HFFc6 (cell line): ENCODE measurements around the gene MBNL2. TPM values are rescaled to one million over a fixed set of nuclear protein-coding genes. Genes with fewer than 3 reads are reported as not detected.
A peak's percentile ranks its signal among the peaks of the same experiment; 100 is the strongest.

Experiments
- DNase-seq: peaks from one replicate; pipeline ENCODE4 v3.0.0-alpha.2; 2018
- H3K27ac Mint-ChIP-seq: 2 replicates; pipeline ENCODE4 v1.8.0; 2020; ENCODE audit warnings: mild to moderate bottlenecking, mixed read lengths
- H3K27me3 Mint-ChIP-seq: 2 replicates; pipeline ENCODE4 v1.8.0; 2021; ENCODE audit warnings: mild to moderate bottlenecking, moderate library complexity, mixed read lengths; ENCODE audit not compliant: insufficient read depth
- H3K36me3 Mint-ChIP-seq: 2 replicates; pipeline ENCODE4 v1.8.0; 2021; ENCODE audit warnings: low read depth, mixed read lengths
- H3K4me1 Mint-ChIP-seq: 2 replicates; pipeline ENCODE4 v1.8.0; 2020; ENCODE audit warnings: low read depth, mixed read lengths
- H3K4me3 Mint-ChIP-seq: 2 replicates; pipeline ENCODE4 v1.8.0; 2020; ENCODE audit warnings: mild to moderate bottlenecking, moderate library complexity, mixed read lengths
- H3K9me3 Mint-ChIP-seq: 2 replicates; pipeline ENCODE4 v1.8.0; 2020; ENCODE audit warnings: mild to moderate bottlenecking, mixed read lengths
- total RNA-seq, 6 experiments: library from RNA; stranded (reverse); fragmentation: NEBNext Ultra II Directional; extraction: Animal tissue kit (Norgen Biotek cat#: 25700); gene quantifications; 2 replicates in 1 of 6; 3 replicates in 5 of 6; pipeline ENCODE4 v1.2.3, GENCODE V29; 2021
- TF ChIP-seq, protein P1 (sequence below): fragments of 200-600 bp; sonication (generic); IDR thresholded peaks from 2 replicates; pipeline ENCODE4 v1.5.0; 2021; ENCODE audit warnings: antibody characterized with exemption, mild to moderate bottlenecking

The MBNL2 gene
- total RNA-seq, 6 experiments from 2014 or later: 78.5 to 138 (median 99.8) TPM

DNA sequence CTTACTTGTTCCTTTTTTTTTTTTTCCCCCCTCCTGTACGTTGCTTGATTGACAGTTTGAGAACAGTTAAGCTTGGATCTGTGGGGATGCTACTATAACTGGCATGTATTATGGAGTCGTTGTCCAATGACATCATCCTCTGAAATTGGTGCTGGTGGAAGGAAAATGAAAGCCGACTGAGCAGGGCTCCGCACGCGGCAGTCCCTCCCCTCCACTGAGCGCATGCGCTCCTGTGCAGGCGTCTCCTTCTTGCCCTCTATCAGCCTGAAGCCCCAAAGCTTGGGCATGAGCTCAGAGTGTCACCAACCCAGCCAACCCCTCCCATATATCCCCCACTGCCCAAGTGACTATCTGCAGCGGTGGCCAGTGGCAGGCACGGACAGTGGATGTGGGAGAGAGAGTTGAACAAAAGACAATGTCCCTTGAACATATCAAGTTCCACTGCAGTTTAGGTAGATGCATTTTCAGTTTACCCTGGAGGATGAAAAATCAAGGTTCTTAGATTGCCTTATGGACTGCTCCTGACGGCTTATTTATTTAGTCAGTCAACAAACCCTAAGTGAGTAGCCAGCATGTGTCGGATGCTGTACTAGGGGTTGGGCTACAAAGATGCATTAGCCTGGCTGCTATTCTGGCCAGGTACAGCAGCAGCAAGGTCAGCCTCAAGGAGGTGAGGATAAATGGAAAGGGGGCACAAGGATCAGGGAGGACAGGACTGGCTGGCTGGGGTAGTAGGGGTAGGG lies 20.8 kb downstream of the MBNL2 start:
- H3K9me3 Mint-ChIP-seq: no peaks in the 10 kb centered on the region
- peaks cover 3% of the 10 kb centered on the region; the same call in 1 of the 2 replicates for H3K27me3 Mint-ChIP-seq
- peaks cover 88% of the 10 kb centered on the region for H3K4me1 Mint-ChIP-seq
- H3K27ac Mint-ChIP-seq: no peak overlapping the region
- peaks cover 50% of the 10 kb centered on the region for H3K36me3 Mint-ChIP-seq
- DNase-seq: no peak
- H3K4me3 Mint-ChIP-seq: no peak overlapping the region
- TF ChIP-seq, protein P1, sequence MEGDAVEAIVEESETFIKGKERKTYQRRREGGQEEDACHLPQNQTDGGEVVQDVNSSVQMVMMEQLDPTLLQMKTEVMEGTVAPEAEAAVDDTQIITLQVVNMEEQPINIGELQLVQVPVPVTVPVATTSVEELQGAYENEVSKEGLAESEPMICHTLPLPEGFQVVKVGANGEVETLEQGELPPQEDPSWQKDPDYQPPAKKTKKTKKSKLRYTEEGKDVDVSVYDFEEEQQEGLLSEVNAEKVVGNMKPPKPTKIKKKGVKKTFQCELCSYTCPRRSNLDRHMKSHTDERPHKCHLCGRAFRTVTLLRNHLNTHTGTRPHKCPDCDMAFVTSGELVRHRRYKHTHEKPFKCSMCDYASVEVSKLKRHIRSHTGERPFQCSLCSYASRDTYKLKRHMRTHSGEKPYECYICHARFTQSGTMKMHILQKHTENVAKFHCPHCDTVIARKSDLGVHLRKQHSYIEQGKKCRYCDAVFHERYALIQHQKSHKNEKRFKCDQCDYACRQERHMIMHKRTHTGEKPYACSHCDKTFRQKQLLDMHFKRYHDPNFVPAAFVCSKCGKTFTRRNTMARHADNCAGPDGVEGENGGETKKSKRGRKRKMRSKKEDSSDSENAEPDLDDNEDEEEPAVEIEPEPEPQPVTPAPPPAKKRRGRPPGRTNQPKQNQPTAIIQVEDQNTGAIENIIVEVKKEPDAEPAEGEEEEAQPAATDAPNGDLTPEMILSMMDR: no peak

DNA sequence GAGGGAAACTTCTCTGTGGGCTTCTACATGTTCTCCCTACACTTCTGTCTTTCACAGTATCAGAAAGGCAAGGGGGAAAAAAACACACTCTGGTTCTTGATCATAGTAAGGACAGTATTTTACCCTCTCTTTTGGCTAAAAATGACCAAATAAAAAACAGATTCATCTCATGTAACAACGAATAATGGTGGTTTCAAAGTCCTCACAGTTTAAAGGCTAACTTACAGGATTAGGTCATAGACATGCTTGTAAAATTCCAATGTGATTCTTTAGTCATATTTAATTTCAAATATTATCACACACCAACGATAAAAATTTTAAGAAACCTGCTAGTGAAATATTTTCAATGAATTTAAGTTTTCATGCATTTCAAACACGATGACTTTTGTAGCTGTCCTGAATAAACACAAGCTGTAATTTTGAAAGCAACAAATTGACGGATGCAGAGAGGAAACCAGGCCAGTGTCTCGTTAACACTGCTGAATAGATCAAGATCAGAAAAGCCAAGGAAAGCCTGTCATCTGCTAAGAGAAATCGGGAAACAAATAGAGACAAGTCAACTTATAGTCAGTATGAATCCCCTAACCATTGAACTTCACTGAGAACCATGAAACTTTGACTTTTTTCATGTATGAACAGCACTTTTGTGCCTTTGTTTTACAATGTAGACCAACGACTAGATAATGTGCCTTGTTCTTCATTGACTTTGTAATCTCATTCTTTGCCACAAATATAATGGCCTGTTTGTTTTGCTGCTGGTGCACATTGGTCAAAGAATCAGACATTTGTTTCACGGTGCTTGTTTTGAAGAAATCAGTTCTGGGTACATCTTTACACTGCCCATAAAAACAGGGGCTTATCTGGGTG lies 22.0 kb downstream of the MBNL2 start:
- Mint-ChIP-seq H3K9me3 (no peaks in the 10 kb centered on the region), H3K36me3 (peaks cover 42% of the 10 kb centered on the region), H3K27ac (peak overlapping the region; percentile 59), H3K4me1 (peaks cover 82% of the 10 kb centered on the region), H3K27me3 (peaks cover 2% of the 10 kb centered on the region; the same call in 1 of the 2 replicates), H3K4me3 (peak overlapping the region; percentile 7; the same call in 1 of the 2 replicates)
- TF ChIP-seq, protein P1: no peak
- DNase-seq: no peak

DNA sequence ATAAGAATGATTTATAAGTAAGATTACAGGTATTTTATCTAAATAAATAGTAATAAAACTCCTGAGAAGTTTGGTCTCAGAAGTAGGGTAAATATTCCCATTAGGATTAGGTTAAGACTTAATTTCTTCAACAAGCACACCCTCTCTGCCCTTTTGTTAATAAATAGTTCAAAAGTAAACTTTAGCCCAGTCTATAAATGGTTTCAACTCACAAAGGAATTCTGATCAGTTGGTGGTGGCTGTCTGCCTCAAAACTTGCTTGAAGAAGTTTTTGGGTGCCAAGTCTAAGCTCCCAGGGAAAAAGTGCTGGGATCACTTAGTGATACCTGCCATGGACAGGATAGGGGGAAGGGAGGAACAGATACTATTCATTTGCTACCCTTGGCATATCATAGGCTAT lies 22.9 kb downstream of the MBNL2 start:
- H3K4me1 Mint-ChIP-seq: peaks cover 82% of the 10 kb centered on the region
- no peaks in the 10 kb centered on the region for H3K9me3 Mint-ChIP-seq
- no peak for DNase-seq
- no peak overlapping the region for H3K27ac Mint-ChIP-seq
- H3K36me3 Mint-ChIP-seq: peaks cover 42% of the 10 kb centered on the region
- TF ChIP-seq, protein P1: no peak
- H3K4me3 Mint-ChIP-seq: no peak overlapping the region
- peaks cover 2% of the 10 kb centered on the region; the same call in 1 of the 2 replicates for H3K27me3 Mint-ChIP-seq

DNA sequence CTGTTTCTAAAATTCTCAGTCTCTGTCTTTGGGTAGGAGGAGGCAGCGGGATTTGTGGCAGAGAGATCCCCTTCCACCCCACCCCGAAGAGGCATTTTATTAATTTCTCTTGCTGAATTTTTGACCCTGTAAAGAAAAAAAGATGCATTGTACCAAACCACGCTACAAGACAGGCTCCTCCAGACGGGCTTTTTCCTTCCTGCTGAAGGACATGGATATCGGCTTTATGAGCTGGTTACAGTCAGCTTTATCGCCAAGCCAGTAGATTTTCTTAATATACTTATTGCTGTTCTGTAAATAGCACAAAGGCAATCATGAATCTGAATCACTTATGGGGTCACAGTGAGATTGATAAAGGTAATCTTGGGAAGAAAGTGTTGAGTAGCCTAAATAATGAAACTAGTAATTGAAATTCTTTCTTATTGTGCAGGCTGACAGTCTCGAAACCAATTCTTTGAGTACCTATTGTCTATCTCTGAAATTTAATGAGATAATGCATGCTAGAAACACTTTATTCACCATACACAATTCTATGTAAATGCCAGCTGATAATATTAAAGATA lies 24.5 kb downstream of the MBNL2 start:
- Mint-ChIP-seq H3K27ac (no peak overlapping the region; the same call in 1 of the 2 replicates), H3K4me3 (no peak overlapping the region), H3K4me1 (peaks cover 80% of the 10 kb centered on the region)

DNA sequence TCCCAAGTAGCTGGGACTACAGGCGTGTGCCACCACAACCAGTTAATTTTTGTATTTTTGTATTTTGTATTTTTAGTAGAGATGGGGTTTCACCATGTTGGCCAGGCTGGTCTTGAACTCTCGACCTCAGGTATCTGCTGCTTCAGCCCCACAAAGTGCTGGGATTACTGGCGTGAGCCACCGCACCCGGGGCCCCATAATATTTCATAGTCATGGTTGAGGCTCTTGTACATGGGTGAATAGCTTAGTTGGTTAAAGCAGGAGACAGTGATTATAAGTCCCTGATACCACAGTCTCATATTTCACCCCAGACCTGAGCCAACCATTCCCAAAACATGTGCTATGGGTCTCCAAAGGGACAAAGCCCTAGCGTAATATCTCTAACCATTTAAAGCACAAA lies 26.1 kb downstream of the MBNL2 start:
- H3K36me3 Mint-ChIP-seq: peaks cover 20% of the 10 kb centered on the region
- peaks cover 77% of the 10 kb centered on the region for H3K4me1 Mint-ChIP-seq
- TF ChIP-seq, protein P1: no peak
- H3K9me3 Mint-ChIP-seq: no peaks in the 10 kb centered on the region
- H3K27ac Mint-ChIP-seq: peak overlapping the region; percentile 7; the same call in 1 of the 2 replicates
- no peak overlapping the region for H3K4me3 Mint-ChIP-seq
- DNase-seq: no peak
- no peaks in the 10 kb centered on the region for H3K27me3 Mint-ChIP-seq

More for the DNA sequence above, 24.5 kb downstream of the MBNL2 start:
- peaks cover 32% of the 10 kb centered on the region for H3K36me3 Mint-ChIP-seq
- TF ChIP-seq, protein P1: no peak
- H3K27me3 Mint-ChIP-seq: peaks cover 2% of the 10 kb centered on the region; the same call in 1 of the 2 replicates
- DNase-seq: no peak
- H3K9me3 Mint-ChIP-seq: no peaks in the 10 kb centered on the region
